Measurements from ENCODE around the gene MUTYH.

The MUTYH gene

DNA sequence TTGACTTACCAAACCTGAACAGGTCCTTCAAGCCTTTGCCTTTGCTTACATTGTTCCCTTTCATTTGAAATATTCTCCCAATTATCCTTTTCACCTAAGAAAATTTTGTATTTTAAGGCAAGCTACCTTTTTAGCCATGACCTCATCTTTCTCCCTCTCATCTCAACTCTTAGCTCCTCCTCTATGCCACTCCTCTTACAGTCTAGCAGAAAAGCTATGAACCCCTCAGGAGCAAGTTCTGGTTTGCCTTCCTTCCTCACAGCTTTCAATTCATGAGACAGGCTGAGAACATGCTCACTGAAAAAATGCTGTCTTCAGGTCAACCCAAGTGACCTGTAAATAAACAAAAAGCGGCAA lies 8.3 kb upstream of the MUTYH start:
- DNase-seq, result no peak

DNA sequence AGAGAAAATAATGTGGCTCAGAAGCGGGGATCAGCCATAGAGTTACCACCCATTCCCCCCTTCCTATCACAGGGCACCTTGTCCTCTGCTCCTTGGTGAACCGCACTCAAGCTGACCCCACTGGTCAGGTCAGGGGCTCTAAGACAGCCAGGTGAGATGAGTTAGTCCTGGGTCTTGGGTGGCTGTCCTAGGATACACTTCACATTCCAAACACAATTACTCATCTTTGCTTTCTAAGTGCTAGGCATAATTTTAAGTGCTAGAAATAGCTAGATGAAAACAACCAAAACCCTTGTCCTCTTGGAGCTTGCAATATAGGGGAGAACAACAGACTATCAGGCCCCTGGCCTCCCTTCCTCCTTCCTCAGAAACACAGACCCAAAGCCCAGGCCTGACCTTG lies 7.8 kb upstream of the MUTYH start:
- DNase-seq, result no peak

DNA sequence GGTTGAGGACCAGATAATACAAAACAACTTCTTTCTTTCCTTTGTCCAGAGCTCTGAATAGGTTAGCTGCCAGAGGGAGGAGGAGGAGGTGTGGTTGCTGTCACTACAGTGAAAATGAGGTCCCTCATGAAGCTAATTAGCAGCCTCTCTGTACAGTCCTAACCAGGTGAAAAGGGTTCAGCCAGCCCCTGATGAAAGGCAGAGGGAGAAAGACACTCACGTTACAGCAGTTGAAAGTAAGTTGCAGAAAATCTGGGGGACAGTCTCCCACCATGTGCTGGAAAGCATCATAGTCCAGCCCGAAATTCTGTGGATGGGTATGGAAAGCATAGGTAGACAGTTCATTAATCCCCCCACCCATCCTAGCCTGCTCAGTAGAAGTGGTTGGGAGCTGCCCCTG lies 6.2 kb upstream of the MUTYH start:
- no peak for DNase-seq

DNA sequence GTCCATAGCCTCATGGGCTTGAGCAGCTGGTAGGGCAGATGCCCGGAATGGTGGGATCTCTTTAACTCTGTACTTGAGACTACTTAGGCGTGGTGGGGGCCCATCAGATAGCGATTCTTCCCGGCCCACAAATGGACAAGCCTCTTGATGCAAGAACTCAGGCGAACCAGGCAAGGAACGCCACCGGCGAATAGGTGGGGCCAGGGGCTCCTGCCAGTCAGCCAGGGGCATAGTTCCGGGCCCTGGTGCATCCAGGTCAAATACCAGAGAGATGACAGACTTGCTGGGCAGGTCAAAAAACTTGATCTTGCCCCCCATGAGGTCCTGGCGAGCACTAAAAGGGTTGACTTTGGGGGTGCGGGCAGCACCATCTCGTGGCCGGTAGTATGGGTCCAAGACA lies 4.8 kb upstream of the MUTYH start:
- no peak for DNase-seq

DNA sequence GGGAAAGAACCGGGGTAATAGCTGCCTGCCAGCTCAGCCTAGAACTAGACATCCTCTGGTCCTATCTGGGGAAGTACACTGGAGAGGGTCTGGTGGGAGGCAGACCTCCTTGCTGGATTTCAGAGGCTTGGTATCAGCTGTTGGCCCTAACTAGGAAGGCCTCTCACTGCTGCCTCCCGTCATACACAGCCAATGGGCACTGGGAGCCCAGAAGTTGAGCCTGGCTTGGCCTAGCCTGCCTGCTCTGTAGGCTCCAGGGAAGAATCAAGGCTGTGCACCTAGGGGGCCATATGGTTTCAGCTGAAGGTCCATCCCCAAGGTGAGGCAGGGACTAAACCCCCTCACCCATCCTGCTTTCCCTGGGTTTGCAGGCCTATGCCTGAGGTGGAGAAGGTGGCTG lies 4.3 kb upstream of the MUTYH start:
- DNase-seq, result no peak

DNA sequence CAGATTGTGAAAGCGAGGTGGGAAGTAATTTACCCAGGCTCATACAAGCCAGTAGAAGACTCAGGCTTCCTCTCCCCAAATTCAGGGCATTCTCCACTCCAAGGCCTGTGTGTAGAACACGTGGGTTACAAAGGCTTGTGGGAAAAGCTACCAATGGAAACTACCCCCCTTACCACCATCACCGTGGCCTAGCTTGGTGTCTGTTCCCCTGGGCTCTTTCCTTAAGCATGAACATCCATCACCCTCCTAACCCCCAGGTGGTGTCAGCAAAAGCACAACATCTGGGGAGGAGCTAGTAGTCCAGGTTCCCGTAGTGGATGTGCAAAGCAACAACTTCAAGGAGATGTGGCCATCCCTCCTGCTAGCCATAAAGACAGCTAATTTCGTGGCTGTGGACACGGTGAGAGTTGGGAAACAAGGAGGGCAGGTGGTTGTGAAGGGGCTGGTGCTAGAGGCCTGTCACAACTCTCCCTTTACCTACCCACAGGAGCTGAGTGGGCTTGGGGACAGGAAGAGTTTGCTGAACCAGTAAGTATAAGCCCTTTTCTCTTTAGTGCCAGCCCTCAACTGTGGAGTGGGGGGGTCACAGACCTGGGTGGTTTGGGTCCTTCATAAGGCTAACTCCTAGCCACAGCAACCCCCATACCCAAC lies 701 bp upstream of the MUTYH start:
- DNase-seq, result no peak

GRCh38 chr1:45337630-45338325 lies 2.5 kb downstream of the MUTYH start:
- no peak for DNase-seq

DNA sequence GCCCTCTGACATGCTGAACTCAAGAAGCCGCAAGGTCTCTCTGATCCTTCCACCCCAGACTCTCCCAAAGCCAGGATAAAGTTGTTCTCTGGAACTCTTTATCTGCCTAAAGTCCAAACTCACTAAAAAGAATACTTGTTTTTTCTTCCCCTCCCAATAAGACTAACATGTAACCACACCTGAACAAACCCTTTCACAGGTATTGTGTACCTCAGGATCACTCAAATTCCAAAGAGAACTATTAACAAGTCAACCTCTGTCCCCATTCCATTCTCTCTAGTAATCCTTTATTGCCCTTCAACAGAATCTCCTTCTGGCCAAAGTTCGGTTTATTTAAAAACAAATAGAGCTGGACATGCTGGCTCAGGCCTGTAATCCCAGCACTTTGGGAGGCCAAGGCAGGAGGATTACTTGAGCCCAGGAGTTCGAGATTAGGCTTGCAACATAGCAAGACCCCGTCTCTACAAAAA lies 4.3 kb downstream of the MUTYH start:
- no peak for DNase-seq

- no peak for DNase-seq
Observed at GRCh38 chr1:45334308-45335245, 5.7 kb downstream of the MUTYH start.

- DNase-seq, result no peak
Observed at GRCh38 chr1:45332346-45332720, 7.9 kb downstream of the MUTYH start.

GRCh38 chr1:45331436-45332345 lies 8.5 kb downstream of the MUTYH start:
- no peak for DNase-seq

GRCh38 chr1:45329445-45329844 lies 10.8 kb downstream of the MUTYH start:
- no peak for DNase-seq

GRCh38 chr1:45328680-45329079 lies 11.6 kb downstream of the MUTYH start:
- DNase-seq, result no peak

DNA sequence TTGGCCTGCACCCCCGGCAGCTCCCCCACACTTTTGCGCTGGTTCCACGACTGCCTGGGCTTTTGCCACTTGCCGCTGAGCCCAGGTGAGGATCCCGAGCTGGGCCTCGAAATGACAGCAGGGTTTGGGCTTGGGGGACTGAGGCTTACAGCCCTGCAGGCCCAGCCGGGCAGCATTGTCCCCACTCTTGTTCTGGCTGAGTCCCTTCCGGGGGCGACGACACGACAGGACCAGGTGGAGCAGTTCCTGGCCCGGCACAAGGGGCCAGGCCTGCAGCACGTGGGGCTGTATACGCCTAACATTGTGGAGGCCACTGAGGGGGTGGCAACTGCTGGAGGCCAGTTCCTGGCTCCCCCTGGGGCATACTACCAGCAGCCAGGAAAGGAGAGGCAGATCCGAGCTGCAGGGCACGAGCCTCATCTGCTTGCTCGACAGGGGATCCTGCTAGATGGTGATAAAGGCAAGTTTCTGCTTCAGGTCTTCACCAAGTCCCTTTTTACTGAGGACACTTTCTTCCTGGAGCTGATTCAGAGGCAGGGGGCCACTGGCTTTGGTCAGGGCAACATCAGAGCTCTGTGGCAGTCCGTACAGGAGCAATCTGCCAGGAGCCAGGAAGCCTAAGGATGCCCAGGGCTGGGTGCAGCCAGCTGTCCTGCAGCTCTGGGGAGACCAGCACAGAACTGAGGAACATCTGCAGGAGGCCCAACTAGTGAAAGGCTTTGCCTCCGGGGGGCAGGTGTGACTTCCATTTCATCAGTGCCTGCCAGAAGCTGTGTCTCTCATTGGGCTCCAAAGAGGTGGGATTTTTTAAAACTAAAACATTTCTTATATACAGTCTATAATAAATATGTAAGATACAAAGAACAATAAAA lies 12.4 kb downstream of the MUTYH start:
- DNase-seq, result no peak

GRCh38 chr1:45326627-45327623 lies 13.3 kb downstream of the MUTYH start, which contains the start of gene HPDL:
Gene HPDL (plus strand): TSS chr1:45326895. CDS start chr1:45327149, 254 bp downstream.
- DNase-seq, result no peak

DNA sequence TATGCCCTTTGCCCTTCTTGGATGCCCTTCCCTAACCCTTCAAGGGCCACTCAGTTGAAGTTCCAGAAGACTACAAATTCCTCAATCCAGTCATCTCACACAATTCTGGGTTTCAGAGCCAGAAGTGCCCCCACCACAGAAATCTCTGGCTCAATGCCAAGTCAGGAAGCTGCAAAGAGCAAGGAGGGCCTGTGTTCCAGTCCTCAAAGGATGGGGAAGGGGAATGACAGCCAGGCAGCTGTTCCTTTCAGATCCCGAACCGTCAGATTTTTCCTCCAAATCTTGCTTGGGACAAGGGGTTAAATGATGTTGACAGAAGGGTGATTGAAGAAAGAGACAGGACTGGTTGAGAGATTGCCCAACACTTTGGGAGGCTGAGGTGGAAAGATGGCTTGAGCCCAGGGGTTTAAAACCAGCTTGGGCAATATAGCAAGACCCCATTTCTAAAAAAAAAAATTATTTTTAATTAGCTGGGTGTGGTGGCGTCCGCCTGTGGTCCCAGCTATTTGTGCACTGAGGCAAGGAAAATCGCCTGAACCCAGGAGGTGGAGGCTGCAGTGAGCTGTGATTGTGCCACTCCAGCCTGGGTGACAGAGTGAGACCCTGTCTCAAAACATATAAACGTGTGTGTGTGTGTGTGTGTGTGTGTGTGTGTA lies 14.3 kb downstream of the MUTYH start:
- DNase-seq, result no peak

- DNase-seq, result no peak
Observed at GRCh38 chr1:45322486-45323040, 17.7 kb downstream of the MUTYH start.

DNA sequence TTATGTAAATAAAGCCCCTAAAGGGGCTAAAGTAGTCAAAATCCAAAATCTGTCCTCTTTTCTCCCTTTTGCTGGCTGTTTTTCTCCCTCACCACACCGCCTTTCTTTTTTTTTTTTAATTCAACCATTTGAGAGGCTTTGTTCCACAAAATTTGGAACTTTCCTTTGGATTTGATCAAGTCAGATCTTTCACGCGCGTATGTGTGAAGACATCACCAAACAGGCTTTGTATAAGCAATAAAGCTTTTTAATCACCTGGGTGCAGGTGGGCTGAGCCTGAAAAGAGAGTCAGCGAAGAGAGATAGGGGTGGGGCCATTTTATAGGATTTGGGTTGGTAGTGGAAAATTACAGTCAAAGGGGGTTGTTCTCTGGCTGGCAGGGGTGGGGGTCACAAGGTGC lies 18.8 kb downstream of the MUTYH start:
- DNase-seq, result no peak

DNA sequence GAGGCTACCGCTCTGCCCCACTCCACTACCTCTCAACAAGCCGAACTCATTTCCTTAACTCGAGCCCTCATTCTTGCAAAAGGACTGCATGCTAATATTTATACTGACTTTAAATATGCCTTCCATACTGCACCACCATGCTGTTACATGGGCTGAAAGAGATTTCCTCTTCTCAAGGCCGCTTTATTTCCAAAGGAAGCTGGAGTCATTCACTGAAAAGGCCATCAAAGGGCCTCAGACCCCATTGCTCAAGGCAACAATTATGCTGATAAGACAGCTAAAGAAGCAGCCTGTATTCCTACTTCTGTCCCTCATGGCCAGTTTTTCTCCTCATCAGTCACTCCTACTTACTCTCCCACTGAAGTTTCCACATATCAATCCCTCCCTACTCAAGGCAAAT lies 20.5 kb downstream of the MUTYH start:
- no peak for DNase-seq
